CD14-positive monocyte (primary cell): ENCODE results near the gene HIVEP3. TPM values are rescaled to one million over a fixed set of nuclear protein-coding genes. Genes with fewer than 3 reads are reported as not detected.
A peak's percentile ranks its signal among the peaks of the same experiment; 100 is the strongest.

Source experiments
- DNase-seq, 3 donors: peaks; one replicate each; pipeline ENCODE4 v3.0.0-alpha.2; 2011 to 2022
- H2AFZ ChIP-seq: 2 replicates; pipeline ENCODE4 v1.6.0; 2012; ENCODE audit warnings: mild to moderate bottlenecking, low read depth, low read length, inconsistent platforms; ENCODE audit not compliant: insufficient read depth, poor library complexity, severe bottlenecking
- H3K27ac ChIP-seq, 2 donors: 1 replicate in 1 of 2; 2 replicates in 1 of 2; pipeline ENCODE4 v1.5.1; 2012 to 2013; ENCODE audit warnings: low read length in 2 of 2, control low read depth in 1 of 2, inconsistent platforms in 1 of 2, low read depth in 1 of 2, mild to moderate bottlenecking in 1 of 2
- H3K27me3 ChIP-seq, 2 donors: one replicate each; pipeline versions ENCODE4 v1.6.0 to v1.6.1; 2011 to 2013; ENCODE audit warnings: low read length in 2 of 2; ENCODE audit not compliant: control insufficient read depth in 2 of 2, insufficient read depth in 2 of 2
- H3K36me3 ChIP-seq, 2 donors: replicated peaks in 1 of 2; 1 replicate in 1 of 2; 2 replicates in 1 of 2; pipeline versions ENCODE4 v1.5.1 to v1.6.1; 2012 to 2013; ENCODE audit warnings: low read length in 2 of 2, control low read depth in 1 of 2, inconsistent platforms in 1 of 2, mild to moderate bottlenecking in 1 of 2; ENCODE audit not compliant: insufficient read depth in 2 of 2, control insufficient read depth in 1 of 2
- H3K4me1 ChIP-seq, 2 donors: 1 replicate in 1 of 2; 2 replicates in 1 of 2; pipeline versions ENCODE4 v1.5.1 to v1.6.1; 2012 to 2013; ENCODE audit warnings: low read length in 2 of 2, control low read depth in 1 of 2, inconsistent platforms in 1 of 2, mild to moderate bottlenecking in 1 of 2, moderate library complexity in 1 of 2; ENCODE audit not compliant: insufficient read depth in 2 of 2, control insufficient read depth in 1 of 2
- H3K4me2 ChIP-seq: replicated peaks from 2 replicates; pipeline ENCODE3; 2012; ENCODE audit warnings: low read length, moderate library complexity, mild to moderate bottlenecking; ENCODE audit not compliant: poor library complexity, severe bottlenecking; ENCODE audit errors: extremely low read depth
- H3K4me3 ChIP-seq, 3 experiments: fragments of 200-600 bp in 1 of 3; sonication (generic) in 1 of 3; replicated peaks in 1 of 3; 1 replicate in 2 of 3; 2 replicates in 1 of 3; pipeline ENCODE4 v1.5.1; 2011 to 2013; ENCODE audit warnings: low read length in 3 of 3, mild to moderate bottlenecking in 3 of 3, control low read depth in 2 of 3, low read depth in 2 of 3, inconsistent platforms in 1 of 3, moderate library complexity in 1 of 3
- H3K79me2 ChIP-seq: 2 replicates; pipeline ENCODE4 v1.6.0; 2012; ENCODE audit warnings: mild to moderate bottlenecking, control low read depth, inconsistent platforms, low read length, moderate library complexity; ENCODE audit not compliant: insufficient read depth
- H3K9ac ChIP-seq: 2 replicates; pipeline ENCODE4 v1.6.0; 2017; ENCODE audit warnings: low read length, mild to moderate bottlenecking; ENCODE audit not compliant: insufficient read depth, poor library complexity, severe bottlenecking
- H3K9me3 ChIP-seq, 2 donors: replicated peaks in 1 of 2; 1 replicate in 1 of 2; 2 replicates in 1 of 2; pipeline versions ENCODE4 v1.5.1 to v1.6.1; 2012 to 2013; ENCODE audit warnings: low read length in 2 of 2, control low read depth in 1 of 2; ENCODE audit not compliant: control insufficient read depth in 1 of 2, insufficient read depth in 1 of 2
- H4K20me1 ChIP-seq: 2 replicates; pipeline ENCODE4 v1.6.0; 2012; ENCODE audit warnings: mild to moderate bottlenecking, low read length, control low read depth, moderate library complexity; ENCODE audit not compliant: insufficient read depth
- H3K27ac Mint-ChIP-seq, 7 donors: one replicate each; pipeline ENCODE4 v1.8.0; 2020; ENCODE audit warnings: mild to moderate bottlenecking in 7 of 7, mixed read lengths in 7 of 7, moderate library complexity in 6 of 7, inconsistent platforms in 2 of 7
- H3K27me3 Mint-ChIP-seq, 3 donors: one replicate each; pipeline ENCODE4 v1.8.0; 2021 to 2022; ENCODE audit warnings: low read depth in 3 of 3, mild to moderate bottlenecking in 3 of 3, mixed read lengths in 3 of 3, moderate library complexity in 3 of 3, inconsistent platforms in 1 of 3
- H3K36me3 Mint-ChIP-seq, 2 donors: one replicate each; pipeline ENCODE4 v1.8.0; 2020; ENCODE audit warnings: mixed read lengths in 2 of 2, inconsistent platforms in 1 of 2, mild to moderate bottlenecking in 1 of 2
- H3K4me1 Mint-ChIP-seq: one replicate; pipeline ENCODE4 v1.8.0; 2020; ENCODE audit warnings: mild to moderate bottlenecking, mixed read lengths
- H3K4me3 Mint-ChIP-seq, 2 donors: one replicate each; pipeline ENCODE4 v1.8.0; 2020; ENCODE audit warnings: mild to moderate bottlenecking in 2 of 2, mixed read lengths in 2 of 2, moderate library complexity in 1 of 2
- H3K9me3 Mint-ChIP-seq, 7 donors: one replicate each; pipeline ENCODE4 v1.8.0; 2020 to 2022; ENCODE audit warnings: mixed read lengths in 7 of 7, mild to moderate bottlenecking in 6 of 7, moderate library complexity in 6 of 7, inconsistent platforms in 2 of 7
- WGBS: methylation state at CpG from one replicate; pipeline ENCODE4 v1.1.5; 2013; ENCODE audit warnings: missing lambda C conversion rate; ENCODE audit not compliant: insufficient coverage; 5-methylcytosine and 5-hydroxymethylcytosine counted together
- intact Hi-C, 2 donors: fragments of 100-400 bp; cut with micrococcal nuclease; formaldehyde crosslinking; loops; one replicate each; pipeline versions ENCODE4 v1.15.0 to v1.15.1; 2023
- polyA plus RNA-seq, 3 donors: library from polyadenylated mRNA; depleted of rRNA in 1 of 3; unstranded in 2 of 3; stranded (reverse) in 1 of 3; fragments of 300-500 nt in 2 of 3; fragments of >200 nt in 1 of 3; fragmentation: Illumina TruSeq in 2 of 3; gene quantifications; 1 replicate in 2 of 3; 2 replicates in 1 of 3; pipeline ENCODE4 v1.2.3, GENCODE V29; 2012 to 2021
- TF ChIP-seq, protein P1 (sequence below): fragments of 200-600 bp; IDR thresholded peaks from one replicate; pipeline ENCODE4 v1.8.0; 2022; ENCODE audit warnings: antibody characterized with exemption, mild to moderate bottlenecking

The HIVEP3 gene
- polyA plus RNA-seq, 3 donors: 1.2 to 3.7 (median 1.8) TPM

GRCh38 chr1:41855713-41856112, 63.0 kb downstream of the HIVEP3 start:
- H3K27me3 Mint-ChIP-seq: peaks cover 0 to 2% (median 2%) of the 10 kb centered on the region in 3 donors
- H3K27ac ChIP-seq: no peak overlapping the region
- peaks cover 2 to 5% of the 10 kb centered on the region in 2 donors for H3K36me3 Mint-ChIP-seq
- peaks cover 28% of the 10 kb centered on the region for H3K4me1 Mint-ChIP-seq
- no peaks in the 10 kb centered on the region for H3K79me2 ChIP-seq
- WGBS: no CpG with 5 or more reads among the region's 2 CpGs
- no peak overlapping the region for H3K4me3 ChIP-seq
- TF ChIP-seq, protein P1, sequence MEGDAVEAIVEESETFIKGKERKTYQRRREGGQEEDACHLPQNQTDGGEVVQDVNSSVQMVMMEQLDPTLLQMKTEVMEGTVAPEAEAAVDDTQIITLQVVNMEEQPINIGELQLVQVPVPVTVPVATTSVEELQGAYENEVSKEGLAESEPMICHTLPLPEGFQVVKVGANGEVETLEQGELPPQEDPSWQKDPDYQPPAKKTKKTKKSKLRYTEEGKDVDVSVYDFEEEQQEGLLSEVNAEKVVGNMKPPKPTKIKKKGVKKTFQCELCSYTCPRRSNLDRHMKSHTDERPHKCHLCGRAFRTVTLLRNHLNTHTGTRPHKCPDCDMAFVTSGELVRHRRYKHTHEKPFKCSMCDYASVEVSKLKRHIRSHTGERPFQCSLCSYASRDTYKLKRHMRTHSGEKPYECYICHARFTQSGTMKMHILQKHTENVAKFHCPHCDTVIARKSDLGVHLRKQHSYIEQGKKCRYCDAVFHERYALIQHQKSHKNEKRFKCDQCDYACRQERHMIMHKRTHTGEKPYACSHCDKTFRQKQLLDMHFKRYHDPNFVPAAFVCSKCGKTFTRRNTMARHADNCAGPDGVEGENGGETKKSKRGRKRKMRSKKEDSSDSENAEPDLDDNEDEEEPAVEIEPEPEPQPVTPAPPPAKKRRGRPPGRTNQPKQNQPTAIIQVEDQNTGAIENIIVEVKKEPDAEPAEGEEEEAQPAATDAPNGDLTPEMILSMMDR: no peak
- no peaks in the 10 kb centered on the region for H4K20me1 ChIP-seq
- peak in 2 of 3 donors; percentile 23 to 60 for DNase-seq
- H3K9ac ChIP-seq: no peak overlapping the region
- peaks cover 29 to 31% of the 10 kb centered on the region in 2 donors for H3K4me1 ChIP-seq
- intact Hi-C loops: no loop called here
- H3K36me3 ChIP-seq: no peaks in the 10 kb centered on the region
- no peak overlapping the region for H3K27ac Mint-ChIP-seq
- peaks cover 0 to 6% (median 3%) of the 10 kb centered on the region in 7 donors for H3K9me3 Mint-ChIP-seq
- no peaks in the 10 kb centered on the region for H3K9me3 ChIP-seq
- no peak overlapping the region for H3K4me2 ChIP-seq
- no peaks in the 10 kb centered on the region for H3K27me3 ChIP-seq
- no peak overlapping the region for H2AFZ ChIP-seq
- no peak overlapping the region for H3K4me3 Mint-ChIP-seq

DNA sequence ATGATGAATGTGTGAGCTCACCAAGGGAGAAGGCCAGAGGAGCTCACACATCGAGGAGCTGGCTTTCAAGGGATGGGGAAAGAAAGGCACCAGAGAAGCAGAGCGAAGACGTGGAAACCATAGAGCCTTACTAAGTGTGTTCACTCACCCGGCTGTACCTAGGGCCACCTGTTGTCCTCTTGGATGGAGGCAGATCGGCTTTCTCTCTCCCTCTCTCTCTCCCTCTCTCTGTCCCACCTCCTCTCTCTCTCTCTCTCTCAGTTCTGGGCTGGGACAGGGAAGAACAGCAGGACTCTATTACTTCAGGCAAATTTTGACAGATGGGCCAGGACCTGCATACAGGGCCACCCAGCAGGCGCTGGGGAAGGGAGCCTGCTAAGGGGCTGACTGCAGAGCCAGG, 64.8 kb downstream of the HIVEP3 start:
- peaks cover 16% of the 10 kb centered on the region for H3K4me1 Mint-ChIP-seq
- no peak overlapping the region for H3K4me3 ChIP-seq
- no peaks in the 10 kb centered on the region for H4K20me1 ChIP-seq
- no peak overlapping the region for H3K27ac ChIP-seq
- H3K27ac Mint-ChIP-seq: peak overlapping the region in 2 of 7 donors; percentile 6 to 30
- H2AFZ ChIP-seq: no peak overlapping the region
- peaks cover 14 to 17% of the 10 kb centered on the region in 2 donors for H3K4me1 ChIP-seq
- H3K36me3 ChIP-seq: no peaks in the 10 kb centered on the region
- H3K27me3 Mint-ChIP-seq: peaks cover 0 to 4% (median 2%) of the 10 kb centered on the region in 3 donors
- WGBS: 98% methylated on average over 6 of the region's 6 CpGs
- no peak for DNase-seq
- TF ChIP-seq, protein P1: no peak
- no peaks in the 10 kb centered on the region for H3K27me3 ChIP-seq
- H3K4me3 Mint-ChIP-seq: no peak overlapping the region
- no peak overlapping the region for H3K4me2 ChIP-seq
- H3K36me3 Mint-ChIP-seq: peaks cover 2 to 5% of the 10 kb centered on the region in 2 donors
- intact Hi-C loops: no loop called here
- H3K9ac ChIP-seq: no peak overlapping the region
- no peaks in the 10 kb centered on the region for H3K9me3 ChIP-seq
- peaks cover 0 to 6% (median 3%) of the 10 kb centered on the region in 7 donors for H3K9me3 Mint-ChIP-seq
- no peaks in the 10 kb centered on the region for H3K79me2 ChIP-seq
